Pancreas (tissue), 10 donors: Measurements from ENCODE around the gene TEP1. TPM values are rescaled to one million over a fixed set of nuclear protein-coding genes. Genes with fewer than 3 reads are reported as not detected.

Experiments used
- ATAC-seq, 4 donors: fragments of 200-7000 bp; cut with Tn5 transposase; one replicate each; pipeline versions ENCODE4 v1.8.0 to v1.9.1; 2020; ENCODE audit warnings: mild to moderate bottlenecking in 4 of 4, moderate library complexity in 4 of 4
- DNase-seq, 6 donors: peaks; one replicate each; pipeline ENCODE4 v3.0.0-alpha.2; 2020
- FAIRE-seq: peaks from 2 replicates; lab custom pipeline; 2012; peaks lifted over from hg19 to GRCh38; lab: Jason Lieb, UNC
- H3K27ac ChIP-seq, 4 donors: fragments of 200-600 bp; sonication (generic); 1 replicate in 3 of 4; 2 replicates in 1 of 4; pipeline versions ENCODE4 v1.5.0 to v1.8.0; 2020
- H3K27me3 ChIP-seq, 4 donors: fragments of 200-600 bp; one replicate each; pipeline ENCODE4 v1.8.0; 2021
- H3K36me3 ChIP-seq, 3 donors: fragments of 200-600 bp; sonication (generic) in 1 of 3; one replicate each; pipeline versions ENCODE4 v1.5.0 to v1.8.0; 2020 to 2021
- H3K4me1 ChIP-seq, 3 donors: fragments of 200-600 bp; one replicate each; pipeline ENCODE4 v1.8.0; 2021
- H3K4me3 ChIP-seq, 4 donors: fragments of 200-600 bp; sonication (generic) in 2 of 4; one replicate each; pipeline versions ENCODE4 v1.5.0 to v1.8.0; 2020 to 2021
- H3K9me3 ChIP-seq, 4 donors: fragments of 200-600 bp; one replicate each; pipeline ENCODE4 v1.8.0; 2021
- WGBS, 2 donors: extraction: QIAGEN DNeasy Blood & Tissue Kit; methylation state at CpG; one replicate each; pipeline ENCODE4 v1.1.7; 2013; 5-methylcytosine and 5-hydroxymethylcytosine counted together
- intact Hi-C, 3 donors: fragments of 100-400 bp; cut with DNase I; formaldehyde crosslinking; loops; one replicate each; pipeline versions ENCODE4 v1.11.1 to v1.14.2; 2022
- polyA plus RNA-seq, 2 donors: library from polyadenylated mRNA; stranded (reverse); fragments of 200-250 nt; gene quantifications; one replicate each; pipeline ENCODE4 v1.2.3, GENCODE V29; 2013
- total RNA-seq, 6 donors: library from RNA; stranded (reverse); fragmentation: NEBNext Ultra II Directional in 4 of 6; extraction: Animal tissue kit (Norgen Biotek cat#: 25700) in 4 of 6; gene quantifications; one replicate each; pipeline versions ENCODE4 v1.2.1 to v1.2.4, GENCODE V29; 2021 to 2023
- TF ChIP-seq, protein P1 (sequence below), 4 donors: fragments of 200-600 bp; sonication (generic) in 3 of 4; IDR thresholded peaks; one replicate each; pipeline versions ENCODE4 v1.5.0 to v1.8.0; 2021; ENCODE audit warnings: antibody characterized with exemption in 4 of 4
- donor health status: healthy with polysubstance abuse.
- donor health status: DM: no; HTN: no; CAD: no; lungs with moderate emphysema.
- donor health status: DM: no; HTN: no; CAD: no.
- donor health status: control.
- donor health status: control.
- donor health status: Bipolar disorder and iron deficiency.
- donor health status: DM: yes; HTN: yes; CAD: no.
- donor health status: DM: no; HTN: no; CAD: no.
- donor health status: DM: no; HTN: no; CAD: no.
- donor health status: DM: yes; HTN: yes; CAD: no.

Gene TEP1
- total and polyA plus RNA-seq, 8 donors = 7.5 to 26.6 (median 11.5) TPM

DNA sequence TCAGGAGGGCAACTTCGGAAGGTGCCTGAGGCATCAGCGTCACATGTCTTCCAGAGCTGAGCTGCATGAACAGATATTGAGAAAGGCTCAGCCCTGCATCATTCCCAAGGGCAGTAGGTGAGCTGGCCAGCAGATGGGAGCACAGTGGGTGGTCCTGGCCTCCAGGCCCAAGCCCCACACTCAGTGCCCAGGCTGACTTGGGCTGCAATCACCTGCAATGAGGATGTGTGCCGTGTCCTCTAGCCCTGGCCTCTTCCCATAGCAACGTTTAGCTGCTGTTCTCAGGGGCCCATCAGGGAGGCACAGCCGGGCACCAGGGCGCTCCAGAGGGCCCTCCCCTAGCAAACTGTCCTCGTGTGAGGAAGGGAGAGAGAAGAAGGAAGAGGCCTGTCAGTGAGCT lies 32.0 kb downstream of the TEP1 start:
- intact Hi-C loops = no loop called here
- ATAC-seq (no peak), DNase-seq (no peak), FAIRE-seq (no peak)
- TF ChIP-seq, protein P1, sequence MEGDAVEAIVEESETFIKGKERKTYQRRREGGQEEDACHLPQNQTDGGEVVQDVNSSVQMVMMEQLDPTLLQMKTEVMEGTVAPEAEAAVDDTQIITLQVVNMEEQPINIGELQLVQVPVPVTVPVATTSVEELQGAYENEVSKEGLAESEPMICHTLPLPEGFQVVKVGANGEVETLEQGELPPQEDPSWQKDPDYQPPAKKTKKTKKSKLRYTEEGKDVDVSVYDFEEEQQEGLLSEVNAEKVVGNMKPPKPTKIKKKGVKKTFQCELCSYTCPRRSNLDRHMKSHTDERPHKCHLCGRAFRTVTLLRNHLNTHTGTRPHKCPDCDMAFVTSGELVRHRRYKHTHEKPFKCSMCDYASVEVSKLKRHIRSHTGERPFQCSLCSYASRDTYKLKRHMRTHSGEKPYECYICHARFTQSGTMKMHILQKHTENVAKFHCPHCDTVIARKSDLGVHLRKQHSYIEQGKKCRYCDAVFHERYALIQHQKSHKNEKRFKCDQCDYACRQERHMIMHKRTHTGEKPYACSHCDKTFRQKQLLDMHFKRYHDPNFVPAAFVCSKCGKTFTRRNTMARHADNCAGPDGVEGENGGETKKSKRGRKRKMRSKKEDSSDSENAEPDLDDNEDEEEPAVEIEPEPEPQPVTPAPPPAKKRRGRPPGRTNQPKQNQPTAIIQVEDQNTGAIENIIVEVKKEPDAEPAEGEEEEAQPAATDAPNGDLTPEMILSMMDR (IDR thresholded peaks at IDR 0.05) = no peak
- no peaks in the 10 kb centered on the region for H3K4me1 ChIP-seq
- H3K36me3 ChIP-seq = peaks cover 0 to 80% (median 38%) of the 10 kb centered on the region in 3 donors
- no peaks in the 10 kb centered on the region for H3K9me3 ChIP-seq
- no peaks in the 10 kb centered on the region for H3K27me3 ChIP-seq
- no peak overlapping the region for H3K27ac ChIP-seq
- no peak overlapping the region for H3K4me3 ChIP-seq
- WGBS, 2 donors = 83 to 84% methylated on average over 7 of the region's 7 CpGs

- Histone ChIP-seq H3K27me3 (no peaks in the 10 kb centered on the region), H3K9me3 (no peaks in the 10 kb centered on the region), H3K36me3 (peaks cover 0 to 76% (median 38%) of the 10 kb centered on the region in 3 donors), H3K27ac (no peak overlapping the region), H3K4me3 (no peak overlapping the region), H3K4me1 (no peaks in the 10 kb centered on the region)
- DNase-seq (no peak), ATAC-seq (no peak), FAIRE-seq (no peak)
- intact Hi-C loops = no loop called here
- 92 to 95% methylated on average over 6 of the region's 6 CpGs for WGBS, 2 donors
- TF ChIP-seq, protein P1 (IDR thresholded peaks at IDR 0.05) = no peak
Observed at GRCh38 chr14:20380681-20381080, 32.6 kb downstream of the TEP1 start.

- Histone ChIP-seq H3K4me1 (no peaks in the 10 kb centered on the region), H3K27me3 (no peaks in the 10 kb centered on the region), H3K36me3 (peaks cover 0 to 71% (median 37%) of the 10 kb centered on the region in 3 donors), H3K27ac (no peak overlapping the region), H3K4me3 (no peak overlapping the region), H3K9me3 (no peaks in the 10 kb centered on the region)
- DNase-seq = no peak
- 29 to 31% methylated on average over 1 of the region's 1 CpG for WGBS, 2 donors
- no peak for ATAC-seq
- TF ChIP-seq, protein P1 (IDR thresholded peaks at IDR 0.05) = no peak
- intact Hi-C loops = no loop called here
- FAIRE-seq = no peak
Observed at GRCh38 chr14:20379743-20380142, 33.6 kb downstream of the TEP1 start.

- TF ChIP-seq, protein P1 (IDR thresholded peaks at IDR 0.05) = no peak
- Histone ChIP-seq H3K27me3 (no peaks in the 10 kb centered on the region), H3K4me3 (no peak overlapping the region), H3K4me1 (no peaks in the 10 kb centered on the region), H3K9me3 (no peaks in the 10 kb centered on the region), H3K27ac (no peak overlapping the region), H3K36me3 (peaks cover 0 to 64% (median 28%) of the 10 kb centered on the region in 3 donors)
- 92 to 98% methylated on average over 2 of the region's 2 CpGs for WGBS, 2 donors
- no peak for DNase-seq
- peak in 1 of 4 donors; percentile 22 for ATAC-seq
- FAIRE-seq = no peak
- intact Hi-C loops = no loop called here
Observed at GRCh38 chr14:20377171-20377570, 36.1 kb downstream of the TEP1 start.

DNA sequence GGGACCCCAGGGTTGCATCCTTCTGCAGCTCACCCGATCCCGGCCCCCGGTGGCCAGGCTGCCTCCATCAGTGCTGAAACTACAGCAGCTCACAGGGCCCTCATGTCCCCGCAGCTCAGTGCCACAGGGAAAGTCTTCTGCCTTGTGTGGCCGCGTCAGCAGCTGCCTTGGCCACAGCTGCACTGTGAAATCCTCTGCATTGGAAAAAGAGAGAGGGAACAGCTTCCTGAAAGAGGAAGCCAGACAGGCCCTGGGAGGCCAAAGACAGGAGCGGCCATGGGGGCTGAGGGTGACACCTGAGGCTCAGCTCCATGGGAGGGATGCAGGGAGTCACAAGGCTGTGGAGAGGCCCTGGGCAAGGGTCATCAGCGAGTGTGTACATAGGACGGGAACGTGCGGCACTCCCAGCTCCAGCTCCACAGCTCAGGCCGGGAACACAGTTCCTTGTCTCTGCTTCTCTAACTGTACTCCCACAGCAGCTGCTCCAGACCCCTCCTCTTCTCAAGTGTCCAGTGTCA lies 37.2 kb downstream of the TEP1 start:
- H3K27me3 ChIP-seq = no peaks in the 10 kb centered on the region
- no peak overlapping the region for H3K4me3 ChIP-seq
- TF ChIP-seq, protein P1 (IDR thresholded peaks at IDR 0.05) = no peak
- H3K36me3 ChIP-seq = peaks cover 0 to 62% (median 28%) of the 10 kb centered on the region in 3 donors
- no peaks in the 10 kb centered on the region for H3K4me1 ChIP-seq
- no peaks in the 10 kb centered on the region for H3K9me3 ChIP-seq
- ATAC-seq = peak in 1 of 4 donors; percentile 48
- DNase-seq = no peak
- 90 to 94% methylated on average over 12 of the region's 12 CpGs for WGBS, 2 donors
- no peak for FAIRE-seq
- no peak overlapping the region for H3K27ac ChIP-seq
- intact Hi-C loops = no loop called here
